ENCODE results near the gene TTLL7.

TTLL7 gene

DNA sequence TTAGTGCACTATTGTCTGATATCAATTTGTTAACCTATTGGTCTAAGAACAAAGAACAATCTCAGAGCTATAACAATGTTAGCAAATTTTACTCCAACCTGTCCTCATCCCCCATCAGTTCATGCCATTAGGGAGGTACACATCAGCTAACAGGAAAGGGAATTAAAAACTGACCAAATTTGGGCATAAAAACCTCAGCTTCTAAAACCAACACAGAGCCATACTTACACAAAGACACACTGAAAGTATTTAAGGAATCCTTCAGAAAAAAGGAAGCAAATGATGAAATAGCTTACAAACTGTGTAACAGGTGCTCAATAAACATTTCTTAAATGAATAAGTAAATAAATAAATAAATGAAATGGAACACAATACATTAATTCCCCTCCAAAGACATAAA is 89.2 kb downstream of the TTLL7 start:
- no peak overlapping the region for H3K9ac ChIP-seq (ENCODE audit: low read depth, low read length)
- H3K4me1 ChIP-seq (ENCODE audit: insufficient read depth, low read length) = peaks cover 7% of the 10 kb centered on the region; the same call in 1 of the 2 replicates
- no peaks in the 10 kb centered on the region for H3K36me3 ChIP-seq (ENCODE audit: insufficient read depth, low read depth, low read length)
- H3K27ac ChIP-seq (ENCODE audit: low read length) = no peak overlapping the region
- no peaks in the 10 kb centered on the region for H3K9me3 ChIP-seq (ENCODE audit: insufficient read depth, low read depth, low read length)
- H3K27me3 ChIP-seq (ENCODE audit: insufficient read depth, low read length) = no peaks in the 10 kb centered on the region
- H3K4me3 ChIP-seq (ENCODE audit: low read length) = no peak overlapping the region

DNA sequence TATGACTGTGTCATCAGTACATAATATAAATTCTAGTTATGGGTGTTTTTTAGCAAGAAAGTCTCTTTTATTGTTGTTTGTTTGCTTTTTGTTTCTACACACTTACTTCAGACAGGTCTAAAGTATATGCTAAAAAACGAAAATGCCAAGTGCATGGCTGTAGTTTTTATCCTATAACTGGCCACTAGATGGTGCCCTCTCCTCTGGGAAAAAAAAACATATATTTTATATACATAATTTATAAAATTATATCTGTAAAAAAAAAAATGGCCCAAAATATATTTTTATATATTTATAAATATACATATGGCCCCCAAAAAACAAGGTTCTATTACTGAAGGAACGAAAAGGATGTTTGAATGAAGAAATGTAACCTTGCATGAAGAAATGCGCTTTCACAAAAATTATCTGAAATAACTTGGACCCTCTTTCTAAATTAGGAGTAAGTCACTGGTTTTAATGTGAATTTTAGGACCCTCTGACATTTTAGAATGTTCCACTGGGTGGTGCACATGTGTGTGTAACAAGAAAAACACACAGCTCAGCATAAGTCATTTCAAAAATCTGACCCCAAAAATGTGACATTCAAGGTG is 93.5 kb downstream of the TTLL7 start:
- Histone ChIP-seq H3K27me3 (ENCODE audit: insufficient read depth, low read length) (no peaks in the 10 kb centered on the region), H3K9me3 (ENCODE audit: insufficient read depth, low read depth, low read length) (no peaks in the 10 kb centered on the region), H3K36me3 (ENCODE audit: insufficient read depth, low read depth, low read length) (no peaks in the 10 kb centered on the region), H3K4me1 (ENCODE audit: insufficient read depth, low read length) (peaks cover 7% of the 10 kb centered on the region; the same call in 1 of the 2 replicates), H3K9ac (ENCODE audit: low read depth, low read length) (no peak overlapping the region), H3K4me3 (ENCODE audit: low read length) (no peak overlapping the region), H3K27ac (ENCODE audit: low read length) (no peak overlapping the region)

DNA sequence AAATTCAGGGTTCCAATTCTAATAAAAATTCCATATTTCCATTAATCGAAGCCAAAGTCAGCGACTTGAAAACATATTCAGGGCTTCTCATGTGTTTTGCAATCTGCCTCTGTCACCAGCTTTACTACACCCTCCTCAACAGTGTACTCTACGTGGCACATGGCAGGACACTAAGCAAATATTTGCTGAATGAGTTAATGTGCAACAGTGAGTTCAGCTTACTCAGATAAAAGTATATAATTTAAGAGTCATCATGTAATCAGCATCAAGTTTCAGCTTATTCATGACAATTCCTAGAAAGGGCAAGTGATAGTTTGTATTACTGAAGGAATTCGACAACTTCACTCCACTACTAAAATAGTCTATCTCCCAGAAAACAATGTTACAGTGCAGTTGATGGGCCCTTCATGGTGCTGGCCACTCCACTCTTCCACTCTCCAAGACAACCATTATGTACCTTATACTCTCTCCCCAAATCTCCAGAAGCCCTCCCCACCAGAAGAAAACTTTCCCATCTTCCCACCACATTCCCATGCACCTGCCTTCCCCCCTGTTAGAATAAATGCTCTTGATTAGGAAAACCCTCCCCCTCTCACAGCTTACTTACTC is 97.3 kb downstream of the TTLL7 start:
- Histone ChIP-seq H3K27me3 (ENCODE audit: insufficient read depth, low read length) (no peaks in the 10 kb centered on the region), H3K27ac (ENCODE audit: low read length) (no peak overlapping the region)

GRCh38 chr1:83900524-83900923 is 98.4 kb downstream of the TTLL7 start:
- Histone ChIP-seq H3K4me1 (ENCODE audit: insufficient read depth, low read length) (no peaks in the 10 kb centered on the region; the same call in 1 of the 2 replicates), H3K27me3 (ENCODE audit: insufficient read depth, low read length) (no peaks in the 10 kb centered on the region), H3K4me3 (ENCODE audit: low read length) (no peak overlapping the region), H3K9ac (ENCODE audit: low read depth, low read length) (no peak overlapping the region), H3K27ac (ENCODE audit: low read length) (no peak overlapping the region), H3K9me3 (ENCODE audit: insufficient read depth, low read depth, low read length) (no peaks in the 10 kb centered on the region), H3K36me3 (ENCODE audit: insufficient read depth, low read depth, low read length) (no peaks in the 10 kb centered on the region)

More for the DNA sequence above, 97.3 kb downstream of the TTLL7 start:
- no peak overlapping the region for H3K4me3 ChIP-seq (ENCODE audit: low read length)
- H3K36me3 ChIP-seq (ENCODE audit: insufficient read depth, low read depth, low read length) = no peaks in the 10 kb centered on the region
- H3K9ac ChIP-seq (ENCODE audit: low read depth, low read length) = no peak overlapping the region
- no peaks in the 10 kb centered on the region; the same call in 1 of the 2 replicates for H3K4me1 ChIP-seq (ENCODE audit: insufficient read depth, low read length)
- no peaks in the 10 kb centered on the region for H3K9me3 ChIP-seq (ENCODE audit: insufficient read depth, low read depth, low read length)

DNA sequence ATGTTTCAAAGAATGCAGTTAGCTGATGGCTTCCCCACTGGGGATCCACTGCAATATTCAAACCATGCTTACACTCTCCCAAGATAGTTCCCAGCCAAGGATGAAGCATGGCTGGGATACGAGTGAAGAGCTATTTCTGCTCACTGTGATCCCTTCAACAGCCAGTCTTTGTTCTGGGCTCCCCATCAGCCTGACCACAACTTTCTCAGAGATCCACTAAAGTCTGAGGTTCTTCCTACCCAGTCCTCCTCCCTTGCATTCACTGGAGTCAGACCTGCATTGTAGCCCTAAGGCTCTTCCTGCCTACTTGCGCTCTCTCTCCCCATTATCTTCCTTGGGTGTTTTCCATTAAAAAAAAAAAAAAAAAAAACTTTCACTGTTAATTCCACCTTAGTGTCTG is 101.4 kb downstream of the TTLL7 start:
- H3K4me1 ChIP-seq (ENCODE audit: insufficient read depth, low read length) = no peaks in the 10 kb centered on the region; the same call in 1 of the 2 replicates

DNA sequence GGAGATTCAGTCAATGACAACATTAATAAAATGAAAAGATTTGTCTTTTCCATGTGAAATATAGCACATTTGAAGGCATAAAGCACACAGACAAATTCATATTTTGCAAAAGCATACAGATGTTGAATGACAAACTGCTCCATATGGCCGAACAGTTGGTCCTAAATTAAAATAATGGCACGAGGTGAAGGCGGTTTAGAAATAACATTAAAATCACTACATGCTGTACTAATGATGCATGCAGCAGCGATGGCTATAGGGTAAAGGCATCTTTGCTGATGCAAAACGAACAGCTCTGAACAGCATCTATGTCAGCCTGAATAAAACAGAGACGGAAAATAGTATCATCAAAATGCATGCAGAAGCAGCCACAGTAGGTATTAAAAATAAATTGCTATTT is 102.6 kb downstream of the TTLL7 start:
- no peaks in the 10 kb centered on the region for H3K27me3 ChIP-seq (ENCODE audit: insufficient read depth, low read length)
- no peak overlapping the region for H3K4me3 ChIP-seq (ENCODE audit: low read length)
- no peaks in the 10 kb centered on the region for H3K36me3 ChIP-seq (ENCODE audit: insufficient read depth, low read depth, low read length)
- no peaks in the 10 kb centered on the region for H3K9me3 ChIP-seq (ENCODE audit: insufficient read depth, low read depth, low read length)
- H3K27ac ChIP-seq (ENCODE audit: low read length) = no peak overlapping the region
- H3K4me1 ChIP-seq (ENCODE audit: insufficient read depth, low read length) = no peaks in the 10 kb centered on the region; the same call in 1 of the 2 replicates
- H3K9ac ChIP-seq (ENCODE audit: low read depth, low read length) = no peak overlapping the region

More for the DNA sequence above, 101.4 kb downstream of the TTLL7 start:
- Histone ChIP-seq H3K4me3 (ENCODE audit: low read length) (no peak overlapping the region), H3K27ac (ENCODE audit: low read length) (no peak overlapping the region), H3K36me3 (ENCODE audit: insufficient read depth, low read depth, low read length) (no peaks in the 10 kb centered on the region), H3K27me3 (ENCODE audit: insufficient read depth, low read length) (no peaks in the 10 kb centered on the region), H3K9me3 (ENCODE audit: insufficient read depth, low read depth, low read length) (no peaks in the 10 kb centered on the region), H3K9ac (ENCODE audit: low read depth, low read length) (no peak overlapping the region)

DNA sequence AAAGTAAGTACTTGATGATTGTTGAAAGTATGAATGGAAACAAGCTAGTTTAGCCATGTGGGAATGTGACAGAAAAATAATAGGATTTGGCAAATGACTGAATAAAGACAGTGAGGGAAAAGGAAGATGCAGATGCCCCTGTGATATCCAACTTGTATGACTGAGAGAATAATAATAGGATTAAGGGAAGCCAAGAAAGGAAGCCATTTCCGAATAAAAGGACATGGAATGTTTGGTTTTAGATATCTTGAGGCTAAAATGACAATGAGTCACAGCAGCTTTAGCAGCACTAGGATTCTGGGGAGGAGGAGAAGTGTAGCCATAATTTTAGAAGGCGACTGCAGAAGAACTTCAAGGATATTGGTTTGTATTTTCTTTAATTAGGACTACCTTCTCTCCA is 109.2 kb downstream of the TTLL7 start:
- no peaks in the 10 kb centered on the region for H3K27me3 ChIP-seq (ENCODE audit: insufficient read depth, low read length)
- no peaks in the 10 kb centered on the region for H3K36me3 ChIP-seq (ENCODE audit: insufficient read depth, low read depth, low read length)
- no peak overlapping the region for H3K9ac ChIP-seq (ENCODE audit: low read depth, low read length)
- no peaks in the 10 kb centered on the region for H3K9me3 ChIP-seq (ENCODE audit: insufficient read depth, low read depth, low read length)
- no peaks in the 10 kb centered on the region; the same call in 1 of the 2 replicates for H3K4me1 ChIP-seq (ENCODE audit: insufficient read depth, low read length)
- H3K27ac ChIP-seq (ENCODE audit: low read length) = no peak overlapping the region
- H3K4me3 ChIP-seq (ENCODE audit: low read length) = no peak overlapping the region

DNA sequence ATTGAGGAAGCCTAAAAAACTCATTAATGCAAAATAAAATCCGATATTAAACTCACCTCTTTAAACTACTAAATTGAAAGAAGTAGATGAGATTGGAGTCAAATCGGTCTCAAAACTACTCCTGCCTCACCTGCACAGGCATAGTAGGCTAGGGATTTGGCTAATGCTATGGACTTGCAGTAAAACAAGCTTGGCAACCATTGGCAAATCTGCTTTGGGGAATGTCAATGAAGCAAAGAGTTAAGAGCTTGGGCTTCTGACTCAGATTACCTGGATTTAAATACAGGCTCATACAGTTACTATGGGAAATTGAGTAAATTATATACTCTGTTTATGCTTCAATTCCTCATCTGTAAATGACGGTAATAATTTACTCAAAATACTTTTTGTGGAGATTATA is 111.4 kb downstream of the TTLL7 start:
- Histone ChIP-seq H3K9me3 (ENCODE audit: insufficient read depth, low read depth, low read length) (no peaks in the 10 kb centered on the region), H3K36me3 (ENCODE audit: insufficient read depth, low read depth, low read length) (no peaks in the 10 kb centered on the region), H3K27ac (ENCODE audit: low read length) (no peak overlapping the region), H3K27me3 (ENCODE audit: insufficient read depth, low read length) (no peaks in the 10 kb centered on the region), H3K4me3 (ENCODE audit: low read length) (no peak overlapping the region), H3K9ac (ENCODE audit: low read depth, low read length) (no peak overlapping the region), H3K4me1 (ENCODE audit: insufficient read depth, low read length) (no peaks in the 10 kb centered on the region; the same call in 1 of the 2 replicates)

DNA sequence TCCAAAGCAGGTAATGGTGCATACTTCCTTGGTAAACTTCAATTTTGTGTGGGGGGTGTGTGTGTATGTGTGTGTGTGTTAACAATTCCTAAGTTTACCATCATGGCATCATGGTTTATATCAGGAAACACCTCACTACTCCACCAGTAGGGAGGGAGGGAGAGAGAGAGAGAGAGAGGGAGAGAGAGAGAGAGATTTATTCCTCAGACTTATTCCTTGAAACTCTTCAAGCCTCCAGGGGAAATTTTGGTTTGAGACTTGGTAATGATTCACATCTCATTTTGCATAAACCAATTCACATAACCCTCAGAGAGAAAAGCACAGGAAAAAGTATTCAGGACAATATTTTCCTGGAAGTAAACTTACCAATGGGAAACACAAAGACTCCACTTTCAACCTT is 115.0 kb downstream of the TTLL7 start:
- Histone ChIP-seq H3K9ac (ENCODE audit: low read depth, low read length) (no peak overlapping the region), H3K4me1 (ENCODE audit: insufficient read depth, low read length) (no peaks in the 10 kb centered on the region), H3K4me3 (ENCODE audit: low read length) (no peak overlapping the region), H3K27me3 (ENCODE audit: insufficient read depth, low read length) (no peaks in the 10 kb centered on the region), H3K9me3 (ENCODE audit: insufficient read depth, low read depth, low read length) (no peaks in the 10 kb centered on the region), H3K36me3 (ENCODE audit: insufficient read depth, low read depth, low read length) (no peaks in the 10 kb centered on the region), H3K27ac (ENCODE audit: low read length) (no peak overlapping the region)

GRCh38 chr1:83882906-83883305 is 116.0 kb downstream of the TTLL7 start:
- no peaks in the 10 kb centered on the region for H3K27me3 ChIP-seq (ENCODE audit: insufficient read depth, low read length)
- no peaks in the 10 kb centered on the region for H3K4me1 ChIP-seq (ENCODE audit: insufficient read depth, low read length)
- H3K9ac ChIP-seq (ENCODE audit: low read depth, low read length) = no peak overlapping the region
- no peak overlapping the region for H3K4me3 ChIP-seq (ENCODE audit: low read length)
- no peak overlapping the region for H3K27ac ChIP-seq (ENCODE audit: low read length)
- no peaks in the 10 kb centered on the region for H3K36me3 ChIP-seq (ENCODE audit: insufficient read depth, low read depth, low read length)
- H3K9me3 ChIP-seq (ENCODE audit: insufficient read depth, low read depth, low read length) = no peaks in the 10 kb centered on the region

- Histone ChIP-seq H3K4me1 (ENCODE audit: insufficient read depth, low read length) (no peaks in the 10 kb centered on the region), H3K27me3 (ENCODE audit: insufficient read depth, low read length) (no peaks in the 10 kb centered on the region), H3K9me3 (ENCODE audit: insufficient read depth, low read depth, low read length) (no peaks in the 10 kb centered on the region), H3K36me3 (ENCODE audit: insufficient read depth, low read depth, low read length) (no peaks in the 10 kb centered on the region), H3K4me3 (ENCODE audit: low read length) (no peak overlapping the region), H3K27ac (ENCODE audit: low read length) (no peak overlapping the region), H3K9ac (ENCODE audit: low read depth, low read length) (no peak overlapping the region)
Measured at GRCh38 chr1:83872515-83872914, 126.4 kb downstream of the TTLL7 start.

- no peaks in the 10 kb centered on the region for H3K4me1 ChIP-seq (ENCODE audit: insufficient read depth, low read length)
- H3K27ac ChIP-seq (ENCODE audit: low read length) = no peak overlapping the region
- no peak overlapping the region for H3K4me3 ChIP-seq (ENCODE audit: low read length)
- H3K27me3 ChIP-seq (ENCODE audit: insufficient read depth, low read length) = peaks cover 10% of the 10 kb centered on the region
- no peaks in the 10 kb centered on the region for H3K36me3 ChIP-seq (ENCODE audit: insufficient read depth, low read depth, low read length)
- H3K9me3 ChIP-seq (ENCODE audit: insufficient read depth, low read depth, low read length) = no peaks in the 10 kb centered on the region
- no peak overlapping the region for H3K9ac ChIP-seq (ENCODE audit: low read depth, low read length)
Measured at GRCh38 chr1:83864991-83865390, 133.9 kb downstream of the TTLL7 start.

All from iPS-20b (cell line).